IPS-20b (cell line): ENCODE results near the gene SCAF4.

Source experiments
- H3K27ac ChIP-seq: one replicate; pipeline ENCODE4 v1.5.1; 2013; ENCODE audit warnings: low read length
- H3K27me3 ChIP-seq: 2 replicates; pipeline ENCODE4 v1.6.1; 2013; ENCODE audit warnings: mild to moderate bottlenecking, low read length, inconsistent platforms; ENCODE audit not compliant: insufficient read depth
- H3K36me3 ChIP-seq: 2 replicates; pipeline ENCODE4 v1.6.1; 2013; ENCODE audit warnings: low read depth, mild to moderate bottlenecking, inconsistent platforms, low read length, moderate library complexity; ENCODE audit not compliant: insufficient read depth
- H3K4me1 ChIP-seq: 2 replicates; pipeline ENCODE4 v1.6.1; 2013; ENCODE audit warnings: mild to moderate bottlenecking, control low read depth, inconsistent platforms, low read length, moderate library complexity; ENCODE audit not compliant: insufficient read depth
- H3K4me3 ChIP-seq: 2 replicates; pipeline ENCODE4 v1.5.1; 2013; ENCODE audit warnings: mild to moderate bottlenecking, low read length, inconsistent platforms
- H3K9ac ChIP-seq: 2 replicates; pipeline ENCODE4 v1.6.1; 2013; ENCODE audit warnings: low read depth, mild to moderate bottlenecking, inconsistent platforms, low read length, moderate library complexity
- H3K9me3 ChIP-seq: 2 replicates; pipeline ENCODE4 v1.6.1; 2013; ENCODE audit warnings: mild to moderate bottlenecking, low read depth, low read length, inconsistent platforms; ENCODE audit not compliant: insufficient read depth

SCAF4 gene

GRCh38 chr21:31726407-31726806, 5.5 kb downstream of the SCAF4 start:
- Histone ChIP-seq H3K36me3 (peaks cover 18% of the 10 kb centered on the region; the same call in 1 of the 2 replicates), H3K9me3 (no peaks in the 10 kb centered on the region), H3K9ac (no peak overlapping the region), H3K27ac (no peak overlapping the region), H3K4me3 (no peak overlapping the region), H3K4me1 (peaks cover 28% of the 10 kb centered on the region; the same call in 1 of the 2 replicates), H3K27me3 (no peaks in the 10 kb centered on the region)

- Histone ChIP-seq H3K4me3 (no peak overlapping the region), H3K36me3 (peaks cover 18% of the 10 kb centered on the region; the same call in 1 of the 2 replicates), H3K9me3 (no peaks in the 10 kb centered on the region), H3K9ac (no peak overlapping the region), H3K4me1 (peaks cover 28% of the 10 kb centered on the region; the same call in 1 of the 2 replicates), H3K27me3 (no peaks in the 10 kb centered on the region), H3K27ac (no peak overlapping the region)
These were observed 6.6 kb downstream of the SCAF4 start for GRCh38 chr21:31725202-31725839.

GRCh38 chr21:31724552-31724951, 7.4 kb downstream of the SCAF4 start:
- no peak overlapping the region for H3K4me3 ChIP-seq
- H3K9me3 ChIP-seq, result no peaks in the 10 kb centered on the region
- H3K36me3 ChIP-seq, result peaks cover 18% of the 10 kb centered on the region; the same call in 1 of the 2 replicates
- H3K27ac ChIP-seq, result no peak overlapping the region
- H3K4me1 ChIP-seq, result peaks cover 23% of the 10 kb centered on the region; the same call in 1 of the 2 replicates
- H3K27me3 ChIP-seq, result no peaks in the 10 kb centered on the region
- no peak overlapping the region for H3K9ac ChIP-seq

DNA sequence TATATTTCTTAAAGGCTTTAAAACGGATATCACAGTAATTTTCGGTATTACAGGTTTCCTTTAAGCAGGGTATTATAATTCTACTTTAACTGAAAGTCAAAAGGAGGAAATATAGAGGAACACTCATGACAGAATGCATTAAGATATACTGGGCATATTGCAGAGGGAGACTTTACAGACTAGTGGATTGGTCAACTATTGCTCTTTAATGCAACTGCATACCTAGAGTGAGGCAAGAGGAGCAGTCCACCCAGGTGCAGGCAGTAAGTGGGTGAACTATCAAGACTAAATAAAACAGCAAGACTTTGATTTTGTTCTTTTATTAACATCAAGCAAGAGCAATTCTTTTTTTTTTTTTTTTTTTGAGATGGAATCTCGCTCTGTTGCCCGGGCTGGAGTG, 10.5 kb downstream of the SCAF4 start:
- Histone ChIP-seq H3K9me3 (no peaks in the 10 kb centered on the region), H3K4me3 (no peak overlapping the region), H3K27me3 (no peaks in the 10 kb centered on the region), H3K4me1 (peaks cover 16% of the 10 kb centered on the region; the same call in 1 of the 2 replicates), H3K36me3 (0 out of 2 replicates have a peak, but pooled peaks cover 7% of the 10 kb centered on the region), H3K9ac (no peak overlapping the region), H3K27ac (no peak overlapping the region)

DNA sequence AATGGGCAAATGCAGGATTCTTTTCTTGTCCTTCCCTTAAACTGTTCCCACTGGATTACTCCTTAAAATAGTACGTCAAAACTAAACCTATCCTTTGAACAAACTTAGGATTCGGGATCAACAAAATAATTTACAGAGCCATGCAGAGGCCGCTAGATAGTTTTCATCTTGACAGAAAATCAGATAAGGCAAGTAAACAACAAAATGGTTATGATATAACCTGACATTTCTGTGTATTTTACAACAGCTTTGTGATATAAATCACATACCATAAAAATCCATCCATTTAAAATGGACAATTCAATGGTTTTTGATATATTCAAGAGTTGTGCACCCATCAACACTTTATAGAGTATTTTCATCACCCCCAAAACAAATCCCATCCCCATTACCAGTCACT, 11.2 kb downstream of the SCAF4 start:
- no peak overlapping the region for H3K27ac ChIP-seq
- H3K27me3 ChIP-seq, result no peaks in the 10 kb centered on the region
- H3K36me3 ChIP-seq, result 0 out of 2 replicates have a peak, but pooled peaks cover 4% of the 10 kb centered on the region
- no peaks in the 10 kb centered on the region for H3K9me3 ChIP-seq
- H3K4me1 ChIP-seq, result peaks cover 21% of the 10 kb centered on the region; the same call in 1 of the 2 replicates
- H3K9ac ChIP-seq, result no peak overlapping the region
- H3K4me3 ChIP-seq, result no peak overlapping the region

- Histone ChIP-seq H3K9me3 (no peaks in the 10 kb centered on the region), H3K36me3 (0 out of 2 replicates have a peak, but pooled peaks cover 4% of the 10 kb centered on the region), H3K27ac (no peak overlapping the region), H3K4me3 (no peak overlapping the region), H3K4me1 (peaks cover 24% of the 10 kb centered on the region; the same call in 1 of the 2 replicates), H3K9ac (no peak overlapping the region), H3K27me3 (no peaks in the 10 kb centered on the region)
These were observed 11.6 kb downstream of the SCAF4 start for GRCh38 chr21:31720330-31720729.

DNA sequence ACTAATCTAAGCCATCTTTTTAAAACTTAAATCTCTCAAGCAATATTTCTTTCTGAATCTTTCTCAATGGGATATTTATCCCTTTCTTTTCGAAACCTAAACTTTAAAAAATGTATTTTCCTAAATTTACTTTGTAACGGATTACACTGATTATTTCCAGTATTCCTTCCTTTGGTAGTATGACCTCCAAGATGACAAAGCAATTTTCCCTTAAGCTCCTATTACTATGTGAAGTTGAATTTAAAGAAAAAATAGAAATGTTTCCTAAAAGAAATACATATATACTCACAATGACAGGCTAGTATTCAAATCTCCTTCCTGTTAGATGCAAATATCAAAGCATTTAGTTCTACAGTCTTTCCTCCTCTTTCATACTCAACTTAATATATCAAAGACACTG, 15.8 kb downstream of the SCAF4 start:
- no peak overlapping the region for H3K4me3 ChIP-seq
- H3K4me1 ChIP-seq, result peaks cover 40% of the 10 kb centered on the region
- no peaks in the 10 kb centered on the region for H3K27me3 ChIP-seq
- no peak overlapping the region for H3K27ac ChIP-seq
- H3K9me3 ChIP-seq, result no peaks in the 10 kb centered on the region
- H3K9ac ChIP-seq, result no peak overlapping the region
- no peaks in the 10 kb centered on the region for H3K36me3 ChIP-seq

GRCh38 chr21:31714741-31715365, 17.1 kb downstream of the SCAF4 start:
- Histone ChIP-seq H3K4me1 (peaks cover 40% of the 10 kb centered on the region), H3K27ac (no peak overlapping the region)

DNA sequence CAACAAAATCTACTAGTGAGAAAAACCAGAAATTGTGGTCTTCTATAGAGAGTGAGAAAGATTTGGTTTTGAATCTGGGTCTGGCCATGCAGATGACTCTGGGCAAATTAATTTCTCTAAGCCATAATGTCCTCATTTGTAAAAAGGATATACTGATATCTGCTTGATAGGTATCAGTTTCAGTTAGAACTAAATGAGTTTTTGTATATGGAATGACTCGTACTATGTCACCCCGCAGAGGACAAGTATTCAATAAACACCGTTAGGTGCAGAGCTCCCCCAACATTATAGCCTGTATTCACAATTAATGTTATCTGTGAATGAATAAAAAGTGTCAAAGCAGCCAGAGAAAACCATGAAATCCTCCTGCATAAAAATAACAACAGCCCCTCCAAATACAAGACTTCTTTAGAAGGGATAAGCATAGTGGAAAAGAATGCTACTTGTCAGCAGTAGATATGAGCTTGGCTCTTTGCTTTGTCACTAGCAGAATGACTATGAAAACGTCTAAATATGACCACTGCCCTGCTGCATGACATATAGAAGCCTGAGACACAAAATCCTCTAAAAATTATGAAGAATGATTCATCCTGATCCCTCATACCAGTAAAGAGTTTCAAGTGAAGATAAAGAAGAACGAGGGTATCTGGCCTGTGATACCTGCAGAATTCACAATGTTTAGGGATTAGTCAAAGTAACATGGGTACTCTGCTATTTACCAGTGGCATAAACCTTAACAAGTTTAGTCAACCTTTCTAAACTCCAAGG, 17.8 kb downstream of the SCAF4 start:
- Histone ChIP-seq H3K9me3 (no peaks in the 10 kb centered on the region), H3K9ac (no peak overlapping the region), H3K4me3 (no peak overlapping the region), H3K4me1 (peaks cover 40% of the 10 kb centered on the region), H3K27me3 (no peaks in the 10 kb centered on the region), H3K27ac (no peak overlapping the region), H3K36me3 (no peaks in the 10 kb centered on the region)

More at GRCh38 chr21:31714741-31715365, 17.1 kb downstream of the SCAF4 start:
- no peaks in the 10 kb centered on the region for H3K36me3 ChIP-seq
- no peaks in the 10 kb centered on the region for H3K27me3 ChIP-seq
- H3K4me3 ChIP-seq, result no peak overlapping the region
- no peaks in the 10 kb centered on the region for H3K9me3 ChIP-seq
- no peak overlapping the region for H3K9ac ChIP-seq

DNA sequence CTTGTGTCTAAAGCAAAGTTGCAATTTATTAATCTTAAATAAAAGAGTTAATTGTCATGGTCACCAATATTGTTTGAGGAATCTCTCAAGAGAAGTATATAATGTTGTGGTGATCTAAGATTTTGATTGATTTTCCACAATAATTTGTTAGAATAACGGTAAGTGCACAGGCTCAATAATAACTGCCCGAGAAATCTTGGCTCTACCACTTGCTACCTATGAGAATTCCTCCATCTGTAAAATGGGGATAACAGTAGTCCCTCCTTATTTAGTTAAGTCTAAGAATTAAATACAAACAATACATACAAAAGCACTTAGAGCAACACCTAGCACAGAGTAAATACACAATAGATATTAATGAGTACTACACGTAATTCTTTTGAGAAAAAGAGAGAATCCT, 18.8 kb downstream of the SCAF4 start:
- Histone ChIP-seq H3K4me3 (no peak overlapping the region), H3K9ac (no peak overlapping the region), H3K27me3 (no peaks in the 10 kb centered on the region), H3K27ac (no peak overlapping the region), H3K36me3 (no peaks in the 10 kb centered on the region), H3K9me3 (no peaks in the 10 kb centered on the region), H3K4me1 (peaks cover 45% of the 10 kb centered on the region)

DNA sequence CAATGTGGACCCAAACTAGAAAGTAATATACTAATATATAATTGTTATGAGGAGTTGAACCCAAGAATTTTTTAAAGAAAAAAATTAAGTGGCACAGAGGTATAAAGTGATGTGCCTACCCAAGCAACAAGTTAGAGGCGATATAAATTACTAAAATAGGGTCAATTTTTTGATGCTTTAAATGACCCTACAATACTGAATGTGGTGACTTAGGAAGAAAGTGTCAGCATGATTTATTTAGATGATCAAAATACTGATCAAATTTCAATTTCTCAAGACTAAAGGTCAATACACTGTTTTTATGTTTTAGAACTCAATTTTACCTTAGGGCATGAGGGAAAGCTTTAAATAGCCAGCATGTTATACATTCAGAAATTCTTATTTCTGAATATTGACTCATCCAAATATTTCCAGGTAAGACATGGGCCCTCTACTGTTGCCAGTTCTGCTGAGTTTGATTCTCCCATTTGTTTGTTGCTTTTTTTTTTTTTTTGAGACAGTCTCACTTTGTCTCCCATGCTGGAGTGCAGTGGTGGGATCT, 20.1 kb downstream of the SCAF4 start:
- no peaks in the 10 kb centered on the region for H3K36me3 ChIP-seq
- no peak overlapping the region for H3K4me3 ChIP-seq
- no peak overlapping the region for H3K27ac ChIP-seq
- no peaks in the 10 kb centered on the region for H3K27me3 ChIP-seq
- H3K9me3 ChIP-seq, result no peaks in the 10 kb centered on the region
- no peak overlapping the region for H3K9ac ChIP-seq
- H3K4me1 ChIP-seq, result peaks cover 39% of the 10 kb centered on the region
